Ishikawa (cell line): ENCODE data around the gene PIAS3.

Experiments
- EP300 ChIP-seq: IDR thresholded peaks from 2 replicates; pipeline ENCODE4 v1.6.1; 2012; ENCODE audit warnings: borderline replicate concordance
- YY1 ChIP-seq: IDR thresholded peaks from 2 replicates; pipeline ENCODE4 v1.6.1; 2012; ENCODE audit warnings: low read depth

GRCh38 chr1:145846201-145846612, 12.7 kb downstream of the PIAS3 start:
- TF ChIP-seq YY1: no peak
- TF ChIP-seq EP300: no peak
